WERI-Rb-1 (cell line): ENCODE results near the gene TMX1.

Experiments used
- DNase-seq: peaks from one replicate; pipeline ENCODE4 v3.0.0-alpha.2; 2020
- H3K27ac ChIP-seq: fragments of 250-450 bp; sonication (Bioruptor Pico); 2 replicates; pipeline ENCODE4 v1.5.1; 2020; ENCODE audit warnings: mild to moderate bottlenecking, moderate library complexity
- H3K27me3 ChIP-seq: fragments of 250-450 bp; sonication (Bioruptor Pico); 2 replicates; pipeline ENCODE4 v1.5.1; 2021; ENCODE audit warnings: mild to moderate bottlenecking, low read depth, moderate library complexity; ENCODE audit not compliant: insufficient read depth, severe bottlenecking
- H3K36me3 ChIP-seq: fragments of 250-450 bp; sonication (Bioruptor Pico); 2 replicates; pipeline ENCODE4 v1.5.1; 2020; ENCODE audit warnings: mild to moderate bottlenecking, moderate library complexity
- H3K4me3 ChIP-seq: 2 replicates; pipeline ENCODE4 v1.5.1; 2011; ENCODE audit warnings: low read depth, mild to moderate bottlenecking, control low read depth, low read length
- H3K9me3 ChIP-seq: fragments of 250-450 bp; sonication (Bioruptor Pico); 2 replicates; pipeline ENCODE4 v1.5.1; 2021; ENCODE audit warnings: mild to moderate bottlenecking, moderate library complexity; ENCODE audit not compliant: severe bottlenecking
- TF ChIP-seq, protein P1 (sequence below): IDR thresholded peaks from 2 replicates; pipeline ENCODE4 v1.5.1; 2011; ENCODE audit warnings: low read depth, mild to moderate bottlenecking, control low read depth, inconsistent platforms, low read length

The TMX1 gene

DNA sequence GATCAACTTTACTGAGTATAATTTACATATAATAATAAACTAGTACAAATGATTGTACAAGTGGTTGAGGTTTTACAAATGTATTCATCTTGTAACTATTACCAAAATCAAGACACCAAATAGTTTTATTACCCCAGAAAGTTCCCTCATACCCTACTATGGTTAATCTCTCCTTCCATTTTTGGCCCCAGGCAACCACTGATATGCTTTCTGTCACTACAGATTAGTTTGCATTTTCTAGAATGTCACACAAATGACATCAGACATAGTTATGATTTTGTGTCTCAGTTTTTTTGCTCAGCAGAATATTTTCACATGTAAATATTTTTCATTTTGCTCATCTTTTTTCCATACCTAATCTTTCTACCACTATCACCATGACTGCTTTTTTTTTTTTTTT, 49.1 kb downstream of the TMX1 start:
- DNase-seq, result no peak
- no peaks in the 10 kb centered on the region for H3K9me3 ChIP-seq
- no peaks in the 10 kb centered on the region for H3K27me3 ChIP-seq
- no peak overlapping the region for H3K27ac ChIP-seq
- TF ChIP-seq, protein P1, sequence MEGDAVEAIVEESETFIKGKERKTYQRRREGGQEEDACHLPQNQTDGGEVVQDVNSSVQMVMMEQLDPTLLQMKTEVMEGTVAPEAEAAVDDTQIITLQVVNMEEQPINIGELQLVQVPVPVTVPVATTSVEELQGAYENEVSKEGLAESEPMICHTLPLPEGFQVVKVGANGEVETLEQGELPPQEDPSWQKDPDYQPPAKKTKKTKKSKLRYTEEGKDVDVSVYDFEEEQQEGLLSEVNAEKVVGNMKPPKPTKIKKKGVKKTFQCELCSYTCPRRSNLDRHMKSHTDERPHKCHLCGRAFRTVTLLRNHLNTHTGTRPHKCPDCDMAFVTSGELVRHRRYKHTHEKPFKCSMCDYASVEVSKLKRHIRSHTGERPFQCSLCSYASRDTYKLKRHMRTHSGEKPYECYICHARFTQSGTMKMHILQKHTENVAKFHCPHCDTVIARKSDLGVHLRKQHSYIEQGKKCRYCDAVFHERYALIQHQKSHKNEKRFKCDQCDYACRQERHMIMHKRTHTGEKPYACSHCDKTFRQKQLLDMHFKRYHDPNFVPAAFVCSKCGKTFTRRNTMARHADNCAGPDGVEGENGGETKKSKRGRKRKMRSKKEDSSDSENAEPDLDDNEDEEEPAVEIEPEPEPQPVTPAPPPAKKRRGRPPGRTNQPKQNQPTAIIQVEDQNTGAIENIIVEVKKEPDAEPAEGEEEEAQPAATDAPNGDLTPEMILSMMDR, result no peak
- no peak overlapping the region for H3K4me3 ChIP-seq
- H3K36me3 ChIP-seq, result no peaks in the 10 kb centered on the region

DNA sequence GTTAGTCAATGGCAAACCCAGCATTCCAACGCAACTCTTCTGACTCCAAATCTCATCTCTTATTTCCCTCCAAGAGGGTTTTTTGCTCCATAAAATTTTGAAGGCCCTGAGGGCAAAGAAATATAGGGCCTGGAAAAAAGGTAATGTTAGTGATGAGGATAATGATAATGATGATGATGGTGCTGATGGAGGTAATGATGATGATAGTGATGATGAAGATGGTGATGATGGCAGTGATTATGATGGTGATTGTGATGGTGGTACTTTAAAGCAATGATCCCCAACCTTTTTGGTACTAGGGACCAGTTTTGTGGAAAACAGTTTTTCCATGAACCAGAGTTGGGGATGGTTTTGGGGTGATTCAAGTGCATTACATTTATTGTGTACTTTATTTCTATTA, 50.1 kb downstream of the TMX1 start:
- TF ChIP-seq, protein P1, result no peak
- no peak overlapping the region for H3K4me3 ChIP-seq
- no peak for DNase-seq
- no peaks in the 10 kb centered on the region for H3K36me3 ChIP-seq
- H3K9me3 ChIP-seq, result no peaks in the 10 kb centered on the region
- H3K27ac ChIP-seq, result no peak overlapping the region
- no peaks in the 10 kb centered on the region for H3K27me3 ChIP-seq

DNA sequence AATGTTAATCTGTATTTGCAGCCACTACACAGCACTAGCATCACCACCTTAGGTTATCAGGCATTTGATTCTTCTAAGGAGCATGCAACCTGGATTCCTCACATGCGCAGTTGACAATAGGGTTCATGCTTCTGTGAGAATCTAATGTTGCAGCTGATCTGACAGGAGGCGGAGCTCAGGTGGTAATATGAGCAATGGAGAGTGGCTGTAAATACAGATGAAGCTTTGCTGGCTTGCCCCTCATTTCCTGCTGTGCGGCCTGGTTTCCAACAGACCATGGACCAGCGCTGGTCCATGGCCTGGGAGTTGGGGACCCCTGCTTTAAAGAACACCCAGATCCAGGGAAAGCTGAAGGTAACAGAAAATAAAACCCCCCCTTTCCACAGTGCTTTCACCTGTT, 51.0 kb downstream of the TMX1 start:
- Histone ChIP-seq H3K27ac (no peak overlapping the region), H3K27me3 (no peaks in the 10 kb centered on the region)
- TF ChIP-seq, protein P1, result no peak

GRCh38 chr14:51293149-51293911, 53.3 kb downstream of the TMX1 start:
- TF ChIP-seq, protein P1, result no peak
- Histone ChIP-seq H3K27ac (no peak overlapping the region), H3K4me3 (no peak overlapping the region), H3K27me3 (no peaks in the 10 kb centered on the region), H3K36me3 (no peaks in the 10 kb centered on the region), H3K9me3 (no peaks in the 10 kb centered on the region)
- DNase-seq, result no peak

More for the DNA sequence above, 51.0 kb downstream of the TMX1 start:
- no peak for DNase-seq
- Histone ChIP-seq H3K9me3 (no peaks in the 10 kb centered on the region), H3K4me3 (no peak overlapping the region), H3K36me3 (no peaks in the 10 kb centered on the region)

GRCh38 chr14:51293912-51294389, 53.9 kb downstream of the TMX1 start:
- H3K4me3 ChIP-seq, result no peak overlapping the region
- no peaks in the 10 kb centered on the region for H3K27me3 ChIP-seq
- TF ChIP-seq, protein P1, result no peak
- H3K27ac ChIP-seq, result no peak overlapping the region
- DNase-seq, result no peak
- no peaks in the 10 kb centered on the region for H3K9me3 ChIP-seq
- no peaks in the 10 kb centered on the region for H3K36me3 ChIP-seq

DNA sequence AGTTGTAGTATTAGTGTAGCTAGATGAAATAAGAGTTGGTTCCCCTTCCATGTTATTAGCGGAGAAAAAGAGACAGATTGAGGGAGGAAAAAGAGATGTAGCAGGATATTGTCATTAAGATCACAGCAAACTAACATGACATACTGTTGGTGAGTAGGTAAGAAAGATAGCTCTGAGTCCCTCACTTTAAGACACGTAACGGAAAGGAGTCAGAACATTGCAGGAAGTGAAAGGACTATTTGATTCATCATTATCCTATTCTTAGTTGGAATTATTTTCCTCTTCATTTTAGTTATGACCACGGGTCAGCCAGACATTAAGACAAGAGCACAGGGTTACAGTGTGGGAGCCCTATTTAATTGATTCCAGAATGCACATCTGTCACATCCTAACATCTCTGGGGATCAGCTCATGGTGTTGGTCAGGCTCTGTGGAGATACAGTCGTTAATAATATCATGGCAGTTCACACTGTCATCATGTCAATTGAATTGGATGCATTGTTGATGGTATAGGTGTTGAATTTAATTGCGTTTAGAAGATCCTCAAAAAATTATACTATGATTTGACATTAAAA, 55.0 kb downstream of the TMX1 start:
- no peak for DNase-seq

More for the DNA sequence above, 55.0 kb downstream of the TMX1 start:
- no peaks in the 10 kb centered on the region for H3K36me3 ChIP-seq
- no peak overlapping the region for H3K4me3 ChIP-seq
- TF ChIP-seq, protein P1, result no peak
- H3K27ac ChIP-seq, result no peak overlapping the region
- no peaks in the 10 kb centered on the region for H3K27me3 ChIP-seq
- no peaks in the 10 kb centered on the region for H3K9me3 ChIP-seq
